Lower lobe of right lung (tissue), 2 donors: ENCODE measurements around the gene NEUROG1. TPM values are rescaled to one million over a fixed set of nuclear protein-coding genes. Genes with fewer than 3 reads are reported as not detected.
A peak's percentile ranks its signal among the peaks of the same experiment; 100 is the strongest.

ENCODE experiments used
- ATAC-seq, 2 donors: fragments of 200-7000 bp; cut with Tn5 transposase; one replicate each; pipeline ENCODE4 v1.9.1; 2020 to 2022; ENCODE audit warnings: mild to moderate bottlenecking in 2 of 2, moderate library complexity in 2 of 2
- DNase-seq: peaks from one replicate; pipeline ENCODE4 v3.0.0-alpha.2; 2020
- H3K27ac ChIP-seq: fragments of 200-600 bp; one replicate; pipeline ENCODE4 v1.8.0; 2022
- H3K27me3 ChIP-seq: fragments of 200-600 bp; one replicate; pipeline ENCODE4 v1.8.0; 2022; ENCODE audit warnings: low read depth
- H3K36me3 ChIP-seq: fragments of 200-600 bp; one replicate; pipeline ENCODE4 v1.8.0; 2022; ENCODE audit warnings: mild to moderate bottlenecking
- H3K4me1 ChIP-seq: fragments of 200-600 bp; one replicate; pipeline ENCODE4 v1.8.0; 2022
- H3K4me3 ChIP-seq: fragments of 200-600 bp; one replicate; pipeline ENCODE4 v1.8.0; 2022; ENCODE audit warnings: mild to moderate bottlenecking
- H3K9me3 ChIP-seq: fragments of 200-600 bp; one replicate; pipeline ENCODE4 v1.8.0; 2022
- intact Hi-C: fragments of 100-400 bp; cut with DNase I; formaldehyde crosslinking; loops from one replicate; pipeline ENCODE4 v1.11.0; 2022
- total RNA-seq: library from RNA; stranded (reverse); fragmentation: NEBNext Ultra II Directional; extraction: Animal tissue kit (Norgen Biotek cat#: 25700); gene quantifications from one replicate; pipeline ENCODE4 v1.2.1, GENCODE V29; 2021
- TF ChIP-seq, protein P1 (sequence below): fragments of 200-600 bp; IDR thresholded peaks from one replicate; pipeline ENCODE4 v1.8.0; 2022; ENCODE audit warnings: antibody characterized with exemption, mild to moderate bottlenecking
- donor health status: DM: no; HTN: yes; CAD: no; lungs with severe emphysema.

Gene NEUROG1
- total RNA-seq, 1 donor from 2014 or later, result not detected

DNA sequence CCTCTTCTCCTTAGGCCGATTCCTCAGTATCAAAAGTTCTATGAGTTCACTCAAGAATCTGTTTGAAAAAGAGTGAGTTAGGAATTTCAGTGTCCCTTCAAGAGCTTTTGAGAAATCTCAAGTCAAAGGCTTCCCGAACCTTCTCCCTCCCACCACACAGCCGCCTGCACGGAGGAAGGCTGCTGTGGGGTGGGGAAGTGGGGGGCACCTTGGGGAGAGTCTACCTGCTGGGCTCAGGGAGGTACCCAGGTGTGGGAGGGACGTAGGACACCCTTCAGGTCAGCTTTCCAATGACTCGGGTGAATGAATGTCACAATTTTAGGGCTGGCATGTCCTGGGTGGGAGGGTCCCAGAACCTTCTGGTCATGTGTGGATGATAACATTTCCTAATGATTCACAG lies 25.5 kb upstream of the NEUROG1 start:
- TF ChIP-seq, protein P1, sequence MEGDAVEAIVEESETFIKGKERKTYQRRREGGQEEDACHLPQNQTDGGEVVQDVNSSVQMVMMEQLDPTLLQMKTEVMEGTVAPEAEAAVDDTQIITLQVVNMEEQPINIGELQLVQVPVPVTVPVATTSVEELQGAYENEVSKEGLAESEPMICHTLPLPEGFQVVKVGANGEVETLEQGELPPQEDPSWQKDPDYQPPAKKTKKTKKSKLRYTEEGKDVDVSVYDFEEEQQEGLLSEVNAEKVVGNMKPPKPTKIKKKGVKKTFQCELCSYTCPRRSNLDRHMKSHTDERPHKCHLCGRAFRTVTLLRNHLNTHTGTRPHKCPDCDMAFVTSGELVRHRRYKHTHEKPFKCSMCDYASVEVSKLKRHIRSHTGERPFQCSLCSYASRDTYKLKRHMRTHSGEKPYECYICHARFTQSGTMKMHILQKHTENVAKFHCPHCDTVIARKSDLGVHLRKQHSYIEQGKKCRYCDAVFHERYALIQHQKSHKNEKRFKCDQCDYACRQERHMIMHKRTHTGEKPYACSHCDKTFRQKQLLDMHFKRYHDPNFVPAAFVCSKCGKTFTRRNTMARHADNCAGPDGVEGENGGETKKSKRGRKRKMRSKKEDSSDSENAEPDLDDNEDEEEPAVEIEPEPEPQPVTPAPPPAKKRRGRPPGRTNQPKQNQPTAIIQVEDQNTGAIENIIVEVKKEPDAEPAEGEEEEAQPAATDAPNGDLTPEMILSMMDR, result no peak
- intact Hi-C loops, result no loop called here
- Histone ChIP-seq H3K4me1 (peaks cover 6% of the 10 kb centered on the region), H3K27ac (no peak overlapping the region), H3K27me3 (peaks cover 13% of the 10 kb centered on the region), H3K4me3 (no peak overlapping the region), H3K36me3 (no peaks in the 10 kb centered on the region), H3K9me3 (no peaks in the 10 kb centered on the region)
- no peak for DNase-seq
- ATAC-seq, result no peak

DNA sequence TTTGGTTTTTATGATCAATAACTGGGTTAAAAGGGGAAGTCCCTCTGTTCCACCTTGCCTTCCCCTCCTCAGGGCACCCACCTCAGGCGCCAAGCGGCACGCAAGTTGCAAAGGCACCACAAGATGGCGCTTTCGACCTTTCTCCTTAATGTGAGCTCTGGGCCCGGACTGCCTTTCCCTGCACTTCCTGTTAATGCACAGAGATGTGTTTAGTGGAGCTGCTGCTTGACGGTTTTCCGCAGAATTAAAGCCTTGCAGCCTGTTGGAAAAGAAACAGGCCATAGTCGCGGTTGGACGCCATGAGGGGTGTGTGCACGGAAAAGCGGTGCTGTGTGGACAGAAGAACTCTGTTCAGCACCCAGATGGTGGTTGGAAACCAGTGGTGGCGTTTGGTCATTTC lies 25.1 kb upstream of the NEUROG1 start:
- Histone ChIP-seq H3K4me1 (peaks cover 6% of the 10 kb centered on the region), H3K36me3 (no peaks in the 10 kb centered on the region), H3K9me3 (no peaks in the 10 kb centered on the region), H3K27me3 (peaks cover 13% of the 10 kb centered on the region), H3K4me3 (no peak overlapping the region), H3K27ac (no peak overlapping the region)
- ATAC-seq, result peak; percentile 87 to 88
- peak; percentile 80 for DNase-seq
- intact Hi-C loops, result no loop called here
- TF ChIP-seq, protein P1, result peak; percentile 80

DNA sequence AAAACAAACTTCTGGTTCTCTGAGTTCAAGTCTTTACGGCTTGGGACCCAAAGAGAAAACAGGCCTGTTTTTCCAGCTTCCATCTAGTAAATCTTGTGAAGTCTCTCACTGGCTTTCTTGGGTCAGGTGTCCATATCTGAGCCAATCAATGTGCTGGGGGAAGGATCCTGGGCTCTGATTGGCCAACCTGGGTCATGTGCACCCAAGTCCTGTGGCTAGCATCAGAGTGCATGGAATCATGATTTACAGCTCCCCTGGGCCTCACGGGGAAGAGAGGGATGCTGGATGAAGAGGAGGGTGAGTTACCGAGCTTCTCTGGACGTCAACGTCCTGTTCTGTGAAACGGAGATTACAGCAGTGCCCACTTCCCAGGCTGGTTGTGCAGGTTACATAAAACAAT lies 23.6 kb upstream of the NEUROG1 start:
- ATAC-seq (no peak), DNase-seq (no peak)
- TF ChIP-seq, protein P1, result no peak
- Histone ChIP-seq H3K4me3 (no peak overlapping the region), H3K4me1 (peaks cover 6% of the 10 kb centered on the region), H3K9me3 (no peaks in the 10 kb centered on the region), H3K27me3 (peaks cover 20% of the 10 kb centered on the region), H3K27ac (no peak overlapping the region), H3K36me3 (no peaks in the 10 kb centered on the region)
- intact Hi-C loops, result no loop called here

DNA sequence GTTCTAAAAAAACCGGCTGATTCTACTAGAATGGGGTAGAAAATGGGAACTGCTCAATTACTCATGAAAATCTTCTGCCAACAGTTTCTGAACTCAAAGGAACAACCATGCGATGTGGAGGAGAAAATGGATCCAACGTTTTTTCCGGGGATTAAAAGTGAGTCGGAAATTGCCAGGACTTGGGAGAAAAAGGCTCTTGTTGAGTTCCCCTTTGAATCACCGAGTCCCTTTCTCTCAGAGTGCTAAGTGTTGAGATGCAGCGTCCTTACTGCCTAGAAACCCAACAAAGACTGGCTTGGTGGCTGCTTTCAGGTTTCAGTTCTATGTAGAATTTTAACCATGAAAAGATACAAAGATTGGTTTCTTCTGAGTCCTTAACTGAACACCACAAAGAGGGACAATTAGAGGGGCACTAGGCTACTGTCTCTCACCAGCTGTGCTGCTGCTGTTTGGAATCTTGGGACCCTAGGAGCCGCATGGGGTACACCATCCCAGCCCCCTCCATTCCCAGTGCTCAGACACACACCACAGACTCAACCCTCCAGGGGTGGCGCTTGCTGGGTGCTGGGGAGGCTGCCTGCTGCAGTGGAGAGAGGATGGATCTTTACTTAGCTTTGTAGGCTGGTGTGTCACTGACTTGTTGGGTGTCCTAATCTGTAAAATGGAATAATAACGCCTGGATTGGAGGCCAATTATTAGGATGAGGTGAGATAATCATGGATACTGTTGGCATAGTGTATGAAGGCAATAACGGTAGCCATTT lies 21.5 kb upstream of the NEUROG1 start:
- Histone ChIP-seq H3K36me3 (no peaks in the 10 kb centered on the region), H3K4me3 (no peak overlapping the region), H3K27me3 (peaks cover 35% of the 10 kb centered on the region), H3K27ac (no peak overlapping the region), H3K4me1 (peaks cover 6% of the 10 kb centered on the region), H3K9me3 (no peaks in the 10 kb centered on the region)
- intact Hi-C loops, result no loop called here
- no peak for DNase-seq
- TF ChIP-seq, protein P1, result no peak
- ATAC-seq, result no peak

DNA sequence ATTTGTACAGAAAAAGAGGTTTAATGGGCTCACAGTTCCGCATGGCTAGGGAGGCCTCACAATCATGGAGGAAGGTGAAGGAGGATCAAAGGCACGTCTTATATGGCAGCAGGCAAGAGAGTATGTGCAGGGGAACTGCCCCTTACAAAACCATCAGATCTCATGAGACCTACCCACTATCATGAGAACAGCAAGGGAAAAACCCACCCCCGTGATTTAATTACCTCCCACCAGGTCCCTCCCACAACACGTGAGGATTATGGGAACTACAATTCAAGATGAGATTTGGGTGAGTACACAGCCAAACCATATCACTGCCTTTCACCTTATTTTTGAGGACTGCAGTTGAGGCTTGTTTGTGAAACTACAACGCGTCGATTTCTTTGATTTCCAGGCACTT lies 20.9 kb upstream of the NEUROG1 start:
- no peak for DNase-seq
- Histone ChIP-seq H3K36me3 (no peaks in the 10 kb centered on the region), H3K4me3 (no peak overlapping the region), H3K27me3 (peaks cover 37% of the 10 kb centered on the region), H3K4me1 (peaks cover 6% of the 10 kb centered on the region), H3K27ac (no peak overlapping the region), H3K9me3 (no peaks in the 10 kb centered on the region)
- ATAC-seq, result no peak
- intact Hi-C loops, result no loop called here
- TF ChIP-seq, protein P1, result no peak
